ENCODE results near the gene SLC22A17.

- no peak for TF ChIP-seq MAX (IDR thresholded peaks at IDR 0.05; ENCODE audit: low read depth, low read length)
- no peak for TF ChIP-seq ZBTB40 (IDR thresholded peaks at IDR 0.05; ENCODE audit: borderline replicate concordance)
- TF ChIP-seq POLR2AphosphoS5 (IDR thresholded peaks at IDR 0.05; ENCODE audit: low read length), result no peak
- no peak for TF ChIP-seq CTCF (IDR thresholded peaks at IDR 0.05 in 2 of 3, conservative IDR thresholded peaks at IDR 0.05 in 1 of 3; ENCODE audit: control insufficient read depth in 2 of 3, extremely low read depth in 1 of 3, insufficient read depth in 1 of 3, low read depth in 3 of 3, low read length in 3 of 3)
- TF ChIP-seq ATF3 (IDR thresholded peaks at IDR 0.05; ENCODE audit: borderline replicate concordance, extremely low read depth, low read depth, low read length), result no peak
- no peak for TF ChIP-seq HDGF (IDR thresholded peaks at IDR 0.05)
- TF ChIP-seq EZH2 (IDR thresholded peaks at IDR 0.05; ENCODE audit: borderline replicate concordance, control insufficient read depth, low read depth, low read length), result no peak
- TF ChIP-seq NBN (IDR thresholded peaks at IDR 0.05), result no peak
- no peak for TF ChIP-seq MYC (IDR thresholded peaks at IDR 0.05; ENCODE audit: insufficient read depth, insufficient read length, insufficient replicate concordance, low read length, severe bottlenecking)
- no peak for TF ChIP-seq CEBPB (IDR thresholded peaks at IDR 0.05; ENCODE audit: borderline replicate concordance in 1 of 2, low read depth in 2 of 2, low read length in 2 of 2)
- no peak for TF ChIP-seq POLR2A (IDR thresholded peaks at IDR 0.05; ENCODE audit: low read depth, low read length)
Observed at GRCh38 chr14:23388996-23389395, 36.3 kb upstream of the SLC22A17 start.
